ENCODE measurements around the gene PCGF5.
"Not testable (repeated sequence)": the region's sequence is repeated elsewhere in the genome, so short reads cannot be mapped to it uniquely, and the experiment has no call there.

- TF ChIP-seq NFIC (IDR thresholded peaks at IDR 0.05; ENCODE audit: borderline replicate concordance); GATA2 (CRISPR knock-in tag; IDR thresholded peaks at IDR 0.05); TEAD4 (IDR thresholded peaks at IDR 0.05; ENCODE audit: borderline replicate concordance, insufficient read depth): not testable (repeated sequence)
Observed at GRCh38 chr10:91302946-91303345, 82.5 kb downstream of the PCGF5 start.
